ENCODE measurements around the gene NLGN1. TPM values are rescaled to one million over a fixed set of nuclear protein-coding genes. Genes with fewer than 3 reads are reported as not detected.

The NLGN1 gene
- total and polyA plus RNA-seq, 11 donors: 1.8 to 27.6 (median 15.5) TPM

DNA sequence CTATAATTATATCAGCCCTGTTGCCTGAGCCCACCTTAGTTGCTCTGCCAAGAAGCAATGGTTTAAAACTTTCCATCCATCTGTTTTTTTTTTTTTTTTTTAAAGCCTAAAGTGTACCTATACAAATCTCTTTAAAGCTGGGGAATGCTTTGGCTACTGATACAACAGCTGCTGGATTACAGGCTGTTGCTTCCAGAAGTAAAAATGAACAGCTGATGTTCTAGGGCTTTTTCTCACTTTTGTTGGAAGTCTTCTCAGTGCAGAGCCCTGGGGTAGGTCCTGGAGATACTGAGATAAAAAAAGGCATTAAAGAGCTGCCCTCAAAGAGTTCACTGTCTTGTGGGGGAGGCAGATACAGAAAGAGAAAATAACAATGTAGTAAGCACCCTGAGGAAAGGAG, 218.1 kb downstream of the NLGN1 start:
- TF ChIP-seq CTCF (IDR thresholded peaks at IDR 0.05) (no peak), POLR2A (IDR thresholded peaks at IDR 0.05) (no peak)
- no peak for ATAC-seq
- intact Hi-C loops (cut with DNase I): loop anchor here in 1 of 10 donors (5.0 kb wide), 1 partner anchor 47 kb away; no protein-coding TSS in a partner anchor

DNA sequence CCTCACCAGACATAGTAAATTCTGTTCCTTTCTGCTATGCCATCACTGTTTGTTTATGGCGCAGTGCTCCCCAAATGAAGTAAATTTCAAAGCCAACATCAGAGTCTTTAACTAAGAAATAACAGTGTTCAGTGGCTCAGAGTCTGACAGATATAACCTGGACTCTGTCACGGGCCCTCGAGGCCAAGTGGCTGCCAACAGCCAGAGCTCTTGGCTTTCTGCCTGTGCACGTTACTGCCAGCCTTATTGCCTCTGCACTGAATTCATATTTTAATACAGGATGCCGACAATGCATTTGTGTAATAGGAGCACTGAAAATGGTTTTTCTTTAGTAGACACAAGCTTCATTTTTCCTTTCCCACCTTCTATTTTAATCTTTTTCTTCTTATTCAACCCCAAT, 219.9 kb downstream of the NLGN1 start:
- peak; percentile 63 to 73 (median 72) for DNase-seq
- H3K4me3 ChIP-seq: peak overlapping the region in 1 of 12 donors; percentile 16
- ATAC-seq: peak; percentile 87 to 95 (median 93)
- intact Hi-C loops (cut with DNase I): loop anchor here in 1 of 10 donors (5.0 kb wide), 1 partner anchor 45 kb away; no protein-coding TSS in a partner anchor
- H3K9me3 ChIP-seq: no peaks in the 10 kb centered on the region
- H3K27me3 ChIP-seq: no peaks in the 10 kb centered on the region
- WGBS, 4 donors: 45 to 53% (median 46%) methylated on average over 5 of the region's 5 CpGs
- TF ChIP-seq CTCF (IDR thresholded peaks at IDR 0.05) (no peak), POLR2A (IDR thresholded peaks at IDR 0.05) (no peak)
- H3K36me3 ChIP-seq: no peaks in the 10 kb centered on the region
- peaks cover 0 to 26% (median 5%) of the 10 kb centered on the region in 12 donors for H3K4me1 ChIP-seq
- peak overlapping the region in 7 of 12 donors; percentile 36 to 65 (median 59) for H3K27ac ChIP-seq

More for the DNA sequence above, 218.1 kb downstream of the NLGN1 start:
- H3K27ac ChIP-seq: no peak overlapping the region
- peaks cover 0 to 23% (median 5%) of the 10 kb centered on the region in 12 donors for H3K4me1 ChIP-seq
- DNase-seq: no peak
- no peak overlapping the region for H3K4me3 ChIP-seq
- H3K27me3 ChIP-seq: no peaks in the 10 kb centered on the region
- no peaks in the 10 kb centered on the region for H3K36me3 ChIP-seq
- H3K9me3 ChIP-seq: no peaks in the 10 kb centered on the region

GRCh38 chr3:173618148-173618547, 220.6 kb downstream of the NLGN1 start:
- H3K27ac ChIP-seq: peak overlapping the region in 7 of 12 donors; percentile 36 to 65 (median 59)
- intact Hi-C loops (cut with DNase I): loop anchor here in 1 of 10 donors (5.0 kb wide), 1 partner anchor 44 kb away; no protein-coding TSS in a partner anchor
- ATAC-seq: peak in 3 of 4 donors; percentile 22 to 51 (median 24)

More at GRCh38 chr3:173618148-173618547, 220.6 kb downstream of the NLGN1 start:
- Histone ChIP-seq H3K27me3 (no peaks in the 10 kb centered on the region), H3K9me3 (no peaks in the 10 kb centered on the region), H3K4me3 (peak overlapping the region in 1 of 12 donors; percentile 16), H3K36me3 (no peaks in the 10 kb centered on the region), H3K4me1 (peaks cover 0 to 26% (median 5%) of the 10 kb centered on the region in 12 donors)
- 53 to 74% (median 68%) methylated on average over 4 of the region's 4 CpGs for WGBS, 4 donors
- TF ChIP-seq POLR2A (IDR thresholded peaks at IDR 0.05) (no peak), CTCF (IDR thresholded peaks at IDR 0.05) (no peak)
- DNase-seq: no peak

Data from heart left ventricle (tissue), 16 donors.